GM21528 (cell line): ENCODE data around the gene ZBTB14.

ENCODE experiments used
- ATAC-seq: cut with Tn5 transposase; IDR thresholded peaks from one replicate; pipeline ENCODE4 v1.9.1; 2021; ENCODE audit warnings: mild to moderate bottlenecking, moderate library complexity; ENCODE audit not compliant: unreplicated experiment, low FRiP score

Gene ZBTB14

GRCh38 chr18:5295231-5295920 lies at the start of gene ZBTB14:
Gene ZBTB14 (minus strand): TSS chr18:5295726. CDS start chr18:5293246, 2,480 bp downstream.
- peak; percentile 36 for ATAC-seq

- no peak for ATAC-seq
Measured at GRCh38 chr18:5339202-5339834, 43.8 kb upstream of the ZBTB14 start.

GRCh38 chr18:5334456-5335075 lies 39.0 kb upstream of the ZBTB14 start:
- ATAC-seq, result no peak

GRCh38 chr18:5318061-5318700 lies 22.7 kb upstream of the ZBTB14 start:
- ATAC-seq, result no peak

- no peak for ATAC-seq
Measured at GRCh38 chr18:5317186-5317585, 21.7 kb upstream of the ZBTB14 start.

GRCh38 chr18:5315838-5316237 lies 20.3 kb upstream of the ZBTB14 start:
- ATAC-seq, result no peak

GRCh38 chr18:5311301-5311989 lies 15.9 kb upstream of the ZBTB14 start:
- ATAC-seq, result no peak

- peak; percentile 95 for ATAC-seq
Measured at GRCh38 chr18:5309888-5310470, 14.5 kb upstream of the ZBTB14 start.

- no peak for ATAC-seq
Measured at GRCh38 chr18:5305835-5306234, 10.3 kb upstream of the ZBTB14 start.

- no peak for ATAC-seq
Measured at GRCh38 chr18:5304232-5304631, 8.7 kb upstream of the ZBTB14 start.

GRCh38 chr18:5303636-5304035 lies 8.1 kb upstream of the ZBTB14 start:
- ATAC-seq, result no peak

- no peak for ATAC-seq
Measured at GRCh38 chr18:5302606-5303005, 7.1 kb upstream of the ZBTB14 start.

- ATAC-seq, result no peak
Measured at GRCh38 chr18:5300476-5301010, 5.0 kb upstream of the ZBTB14 start.

GRCh38 chr18:5298156-5298852 lies 2.8 kb upstream of the ZBTB14 start:
- ATAC-seq, result no peak

GRCh38 chr18:5297597-5297996 lies 2.1 kb upstream of the ZBTB14 start:
- no peak for ATAC-seq

GRCh38 chr18:5296706-5297320 lies 1.3 kb upstream of the ZBTB14 start:
- ATAC-seq, result peak; percentile 13

GRCh38 chr18:5295981-5296705 lies 617 bp upstream of the ZBTB14 start:
- peak; percentile 74 for ATAC-seq

- ATAC-seq, result peak; percentile 26
Measured at GRCh38 chr18:5294457-5295230, 882 bp downstream of the ZBTB14 start.
